ENCODE results near the gene BICRAL.
"Not testable (repeated sequence)": the region's sequence is repeated elsewhere in the genome, so short reads cannot be mapped to it uniquely, and the experiment has no call there.

The BICRAL gene

DNA sequence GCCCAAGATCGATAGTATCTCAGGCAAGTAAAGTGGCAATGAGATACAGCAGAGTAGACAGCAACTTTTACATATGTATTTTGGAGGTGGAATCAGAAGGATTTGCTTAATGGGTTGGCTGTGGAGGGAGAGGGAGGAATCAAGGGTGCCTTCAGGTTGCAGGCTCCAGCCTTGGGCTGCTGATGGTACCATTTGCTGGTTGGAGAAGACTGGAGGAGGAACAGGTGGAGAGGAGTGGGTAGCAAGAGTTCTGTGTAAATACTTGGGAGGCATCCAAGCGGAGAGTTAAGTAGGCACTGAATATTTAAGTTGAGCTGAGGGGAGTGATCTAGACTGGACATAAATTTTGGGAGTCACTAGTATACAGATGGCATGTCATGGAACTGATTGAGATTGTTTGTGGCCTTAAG lies 5.2 kb downstream of the BICRAL start:
- FAIRE-seq (no peak), DNase-seq (ENCODE audit: insufficient read length, low spot score) (no peak)

DNA sequence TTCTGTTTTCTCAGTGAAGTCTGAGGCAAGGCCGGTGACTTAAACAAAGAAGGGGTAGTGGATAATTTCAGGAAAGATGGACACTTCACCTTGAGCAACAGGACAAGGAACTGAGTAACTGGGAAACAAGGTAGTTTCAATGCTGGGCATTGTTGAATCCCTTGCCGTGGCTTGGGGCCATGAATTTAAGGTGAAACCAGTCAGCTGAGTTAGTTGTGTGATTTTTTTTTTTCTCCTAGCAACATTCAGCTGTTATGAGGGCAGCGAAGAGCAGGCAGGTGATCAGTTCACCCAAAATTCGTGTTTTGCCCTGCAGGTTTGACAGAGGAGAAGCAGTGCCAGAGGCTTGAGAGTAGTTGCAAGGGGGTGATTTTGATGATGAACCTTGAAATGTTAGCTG lies 6.8 kb downstream of the BICRAL start:
- FAIRE-seq (no peak), DNase-seq (ENCODE audit: insufficient read length, low spot score) (no peak)

- FAIRE-seq, result no peak
- DNase-seq (ENCODE audit: insufficient read length, low spot score), result no peak
Observed at GRCh38 chr6:42790549-42791181, 8.8 kb downstream of the BICRAL start.

- peak; percentile 16 for FAIRE-seq
Observed at GRCh38 chr6:42791706-42792320, 10.0 kb downstream of the BICRAL start.

GRCh38 chr6:42795651-42796050 lies 13.8 kb downstream of the BICRAL start:
- FAIRE-seq, result no peak

More at GRCh38 chr6:42791706-42792320, 10.0 kb downstream of the BICRAL start:
- no peak for DNase-seq (ENCODE audit: insufficient read length, low spot score)

DNA sequence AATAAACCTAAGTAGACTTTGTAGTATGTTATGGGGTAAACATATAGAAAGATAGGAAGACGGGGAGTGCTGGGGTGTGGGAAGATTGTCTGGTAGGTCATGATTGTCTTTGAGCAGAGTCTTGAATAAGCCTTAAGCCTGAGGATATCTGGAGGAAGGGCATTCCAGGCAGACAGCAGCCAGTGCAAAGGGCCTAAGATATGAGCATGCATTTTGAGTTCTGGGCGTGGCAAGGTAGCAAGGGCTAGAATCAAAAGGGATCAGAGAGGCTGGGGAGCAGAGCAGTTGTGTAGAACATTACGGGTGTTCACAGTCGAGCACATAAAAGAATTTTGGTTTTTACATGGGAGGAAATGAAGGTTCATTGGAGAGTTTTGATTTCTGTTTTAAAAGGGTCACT lies 14.3 kb downstream of the BICRAL start:
- DNase-seq (ENCODE audit: insufficient read length, low spot score) (no peak), FAIRE-seq (no peak)

More at GRCh38 chr6:42795651-42796050, 13.8 kb downstream of the BICRAL start:
- no peak for DNase-seq (ENCODE audit: insufficient read length, low spot score)

DNA sequence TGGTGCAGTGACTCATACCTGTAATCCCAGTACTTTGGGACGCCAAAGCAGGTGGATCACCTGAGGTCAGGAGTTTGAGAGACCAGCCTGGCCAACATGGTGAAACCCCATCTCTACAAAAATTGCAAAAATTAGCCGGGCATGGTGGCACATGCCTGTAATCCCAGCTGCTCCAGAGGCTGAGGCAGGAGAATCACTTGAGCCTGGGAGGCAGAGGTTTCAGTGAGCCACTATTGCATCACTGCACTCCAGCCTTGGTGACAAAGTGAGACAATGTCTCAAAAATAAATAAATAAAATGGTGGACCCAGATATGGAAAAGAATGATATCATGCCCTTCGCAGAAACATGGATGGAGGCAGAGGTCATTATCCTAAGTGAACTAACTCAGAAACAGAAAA lies 15.8 kb downstream of the BICRAL start:
- DNase-seq (ENCODE audit: insufficient read length, low spot score); FAIRE-seq: not testable (repeated sequence)

DNA sequence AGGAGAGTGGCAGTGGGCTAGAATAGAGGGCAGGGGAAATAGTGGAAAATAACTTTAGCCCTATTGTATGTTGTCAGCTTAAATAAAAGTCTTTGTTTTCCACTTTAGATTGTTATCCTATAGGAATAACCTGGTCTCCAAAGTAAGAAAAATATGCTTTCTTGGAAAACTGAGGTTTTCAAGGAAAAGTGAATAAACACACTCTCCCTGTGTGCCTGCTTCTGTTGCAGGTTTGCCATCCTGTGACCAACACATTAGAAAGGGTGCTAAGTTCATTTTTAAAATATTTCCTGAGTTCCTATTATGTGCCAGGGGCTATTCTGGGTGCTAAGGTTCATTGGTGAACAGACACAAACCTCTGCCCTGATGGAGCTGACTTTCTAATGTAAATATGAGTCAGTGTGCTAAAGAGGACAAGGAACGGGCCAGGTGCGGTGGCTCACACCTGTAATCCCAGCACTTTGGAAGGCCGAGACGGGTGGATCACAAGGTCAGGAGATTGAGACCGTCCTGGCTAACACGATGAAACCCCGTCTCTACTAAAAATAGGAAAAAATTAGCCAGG lies 23.5 kb downstream of the BICRAL start:
- DNase-seq (ENCODE audit: insufficient read length, low spot score), result no peak
- no peak for FAIRE-seq

DNA sequence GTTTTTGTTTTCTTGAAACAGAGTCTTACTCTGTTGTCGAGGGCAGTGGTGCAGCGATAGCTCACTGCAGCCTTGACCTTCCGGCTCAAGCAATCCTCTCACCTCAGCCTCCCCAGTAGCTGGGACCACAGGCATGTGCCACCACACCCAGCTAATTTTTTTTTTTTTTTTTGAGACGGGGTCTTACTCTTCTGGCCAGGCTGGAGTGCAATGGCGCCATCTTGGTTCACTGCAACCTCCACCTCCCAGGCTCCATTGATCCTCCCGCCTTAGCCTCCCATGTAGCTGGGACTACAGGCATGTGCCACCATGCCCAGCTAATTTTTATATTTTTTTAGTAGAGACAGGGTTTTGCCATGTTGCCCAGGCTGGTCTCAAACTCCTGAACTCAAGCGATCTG lies 24.5 kb downstream of the BICRAL start:
- not testable (repeated sequence) for FAIRE-seq; DNase-seq (ENCODE audit: insufficient read length, low spot score)

DNA sequence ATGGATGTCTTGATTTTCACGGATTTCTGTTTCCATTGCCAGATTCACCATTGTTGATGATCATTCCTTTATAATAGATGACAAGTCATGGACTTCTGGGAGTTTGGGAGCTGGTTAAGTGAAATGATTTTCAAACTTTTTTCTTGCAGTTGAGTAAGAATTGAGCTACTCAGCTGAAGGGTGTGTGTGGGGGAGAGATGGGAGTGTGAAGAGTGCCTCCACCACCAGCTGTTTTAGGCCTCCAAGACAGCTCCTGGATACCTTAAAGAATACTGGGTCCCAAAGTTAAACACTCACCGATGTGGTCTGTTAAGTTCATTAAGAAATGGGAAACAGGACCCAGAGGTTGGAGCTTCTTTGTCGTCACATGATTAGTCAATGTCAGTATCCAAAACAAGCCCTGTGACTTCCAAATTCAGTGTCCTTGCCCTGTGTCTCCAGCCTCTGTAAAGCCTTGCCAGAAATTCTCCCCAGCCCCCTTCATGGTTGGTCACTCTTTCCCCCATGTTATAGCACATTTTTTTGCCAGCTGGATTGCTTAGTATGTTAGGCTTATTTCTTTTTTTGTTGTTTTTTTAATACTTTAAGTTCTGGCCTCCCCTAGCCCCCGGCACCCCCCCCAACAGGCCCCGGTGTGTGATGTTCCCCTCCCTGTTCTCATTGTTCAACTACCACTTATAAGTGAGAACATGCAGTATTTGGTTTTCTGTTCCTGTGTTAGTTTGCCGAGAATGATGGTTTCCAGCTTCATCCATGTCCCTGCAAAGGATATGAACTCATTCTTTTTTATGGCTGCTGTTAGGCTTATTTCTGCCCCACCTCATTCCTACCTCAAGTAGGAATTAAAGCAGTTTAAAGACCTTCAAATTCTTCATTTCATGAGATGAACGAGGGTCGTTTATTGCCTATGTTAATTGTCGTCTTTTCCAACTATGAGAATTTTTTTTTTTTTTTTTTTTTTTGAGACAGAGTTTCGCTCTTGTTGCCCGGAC lies 26.9 kb downstream of the BICRAL start:
- FAIRE-seq, result no peak
- DNase-seq (ENCODE audit: insufficient read length, low spot score), result no peak

- DNase-seq (ENCODE audit: insufficient read length, low spot score) (no peak), FAIRE-seq (no peak)
Observed at GRCh38 chr6:42813074-42813645, 31.3 kb downstream of the BICRAL start.

DNA sequence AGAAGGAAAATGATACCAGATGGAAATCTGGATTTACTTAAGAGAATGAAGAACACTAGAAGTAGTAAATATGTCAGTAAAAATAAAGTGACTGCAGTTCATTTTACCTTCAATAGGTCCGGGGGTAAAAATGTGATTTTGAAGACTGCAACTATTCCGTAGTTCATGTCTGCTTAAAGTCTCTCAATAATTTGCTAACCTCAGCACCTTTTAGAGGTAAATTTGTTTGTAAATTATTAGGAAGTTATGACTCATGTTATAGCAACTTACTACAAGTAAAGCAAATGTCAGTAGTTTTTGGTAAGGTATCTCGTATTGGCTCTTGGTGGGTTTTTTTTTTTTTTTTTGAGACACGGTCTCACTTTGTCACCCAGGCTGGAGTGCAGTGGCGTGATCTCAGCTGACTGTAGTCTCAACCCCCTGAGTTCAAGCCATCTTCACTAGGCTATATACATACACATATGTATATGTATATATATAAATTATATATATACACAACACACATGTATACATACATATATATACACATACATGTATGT lies 32.1 kb downstream of the BICRAL start:
- DNase-seq (ENCODE audit: insufficient read length, low spot score), result no peak
- FAIRE-seq, result no peak

DNA sequence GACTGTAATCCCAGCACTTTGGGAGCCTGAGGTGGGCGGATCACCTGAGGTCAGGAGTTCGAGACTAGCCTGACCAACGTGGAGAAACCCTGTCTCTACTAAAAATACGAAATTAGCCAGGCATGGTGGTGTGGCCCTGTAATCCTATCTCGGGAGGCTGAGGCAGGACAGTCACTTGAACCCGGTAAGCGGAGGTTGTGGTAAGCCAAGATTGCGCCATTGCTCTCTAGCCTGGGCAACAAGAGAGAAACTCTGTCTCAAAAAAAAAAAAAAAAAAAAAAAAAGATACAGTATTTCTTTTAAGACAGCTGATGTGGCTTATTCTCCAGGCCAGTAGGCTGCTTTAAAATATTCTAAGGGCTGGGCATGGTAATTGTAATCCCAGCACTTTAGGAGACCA lies 33.9 kb downstream of the BICRAL start:
- not testable (repeated sequence) for FAIRE-seq; DNase-seq (ENCODE audit: insufficient read length, low spot score)

GRCh38 chr6:42817907-42818306 lies 36.1 kb downstream of the BICRAL start:
- no peak for DNase-seq (ENCODE audit: insufficient read length, low spot score)
- FAIRE-seq, result no peak

DNA sequence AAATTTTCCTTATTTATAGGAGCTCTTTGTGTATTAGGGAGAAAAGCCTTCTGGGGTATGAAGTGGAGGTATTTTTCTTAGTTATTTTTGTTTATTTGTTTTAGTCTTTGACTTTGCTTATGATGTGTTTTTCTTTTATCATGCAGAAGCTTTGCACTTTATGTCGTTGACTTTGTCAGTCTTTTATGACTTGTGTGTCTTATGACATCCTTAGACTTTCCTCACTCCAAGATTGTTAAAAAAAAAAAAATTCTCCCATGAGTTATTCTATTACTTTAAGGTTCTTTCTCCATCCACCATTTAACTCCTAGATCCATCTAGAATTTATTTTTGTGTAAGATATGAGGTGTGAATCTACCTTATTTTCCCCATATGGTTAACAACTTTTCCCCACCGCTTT lies 36.6 kb downstream of the BICRAL start:
- no peak for DNase-seq (ENCODE audit: insufficient read length, low spot score)

GRCh38 chr6:42818878-42819277 lies 37.0 kb downstream of the BICRAL start:
- FAIRE-seq (no peak), DNase-seq (ENCODE audit: insufficient read length, low spot score) (no peak)

More for the DNA sequence above, 36.6 kb downstream of the BICRAL start:
- FAIRE-seq, result no peak

DNA sequence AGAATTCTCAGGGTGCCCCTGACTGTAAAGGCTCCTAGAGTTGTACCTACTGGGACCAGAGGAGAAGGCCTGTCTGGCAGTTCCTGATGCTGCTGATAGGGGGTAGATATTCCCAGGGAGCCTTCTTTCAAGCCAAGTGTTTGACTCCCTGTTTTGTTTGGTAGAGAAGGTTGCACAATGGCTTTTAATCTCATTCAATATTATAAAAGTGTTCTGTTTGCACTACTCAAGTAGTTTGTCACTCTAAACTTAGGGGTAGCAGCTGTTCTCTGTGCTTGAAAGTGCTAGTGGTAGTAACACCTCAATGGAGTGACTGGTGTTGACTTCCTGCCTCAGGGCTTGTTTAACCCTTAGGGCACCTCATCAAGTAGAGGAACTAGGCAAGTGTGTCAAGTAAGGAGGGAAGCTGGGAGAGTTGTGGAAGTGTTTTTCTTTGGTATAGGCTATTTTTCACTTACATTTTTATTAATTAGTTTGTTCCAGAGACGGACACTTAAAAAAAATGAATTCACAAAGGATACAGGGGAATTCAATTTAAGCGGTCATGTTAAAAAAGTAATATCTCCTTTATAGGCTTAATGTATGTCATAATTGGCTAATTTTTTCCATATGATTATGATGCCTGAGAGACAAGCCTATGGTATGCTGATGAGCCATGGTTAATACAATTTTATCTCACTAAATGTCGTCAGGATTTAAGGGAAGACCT lies 38.1 kb downstream of the BICRAL start:
- DNase-seq (ENCODE audit: insufficient read length, low spot score) (no peak), FAIRE-seq (no peak)

DNA sequence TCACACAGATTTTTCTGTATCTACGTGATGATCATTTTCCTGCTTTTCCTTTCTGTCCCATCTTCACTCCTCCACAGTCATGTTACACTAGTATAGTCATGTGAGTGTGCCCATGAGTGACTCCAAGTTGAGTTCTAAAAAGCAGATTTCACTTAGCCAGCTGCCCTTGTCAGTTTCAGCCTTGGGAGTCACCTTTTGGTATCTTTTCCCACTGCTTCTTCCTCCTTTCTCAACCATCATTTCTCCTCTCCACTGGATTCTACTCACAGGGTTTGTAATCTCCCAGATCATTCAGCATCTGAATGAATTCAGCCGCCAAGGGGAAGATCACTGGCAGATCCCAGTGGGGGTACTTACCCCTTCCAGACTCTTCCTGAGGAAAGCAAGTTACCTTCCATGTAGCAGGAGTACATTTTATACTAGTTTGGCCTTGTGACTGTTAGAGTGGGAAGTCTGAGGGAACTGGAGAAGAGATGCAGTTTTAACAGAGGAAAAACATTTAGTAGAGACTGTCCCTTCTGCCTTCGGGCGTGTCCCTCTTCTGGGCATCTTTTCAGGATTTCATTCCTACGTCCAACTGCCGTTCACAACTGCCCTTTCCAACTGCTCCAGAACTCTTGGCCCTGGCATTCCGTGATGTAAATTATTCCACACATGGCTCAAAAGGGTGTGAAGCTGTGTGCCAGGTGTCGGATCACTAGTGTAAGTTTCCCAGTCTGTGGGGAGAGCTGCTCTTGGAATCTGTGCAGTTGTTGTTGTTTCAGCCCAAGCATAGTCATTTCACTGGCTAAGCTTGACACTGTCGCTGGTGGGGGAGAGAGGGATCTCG lies 38.9 kb downstream of the BICRAL start:
- no peak for DNase-seq (ENCODE audit: insufficient read length, low spot score)
- FAIRE-seq, result no peak

DNA sequence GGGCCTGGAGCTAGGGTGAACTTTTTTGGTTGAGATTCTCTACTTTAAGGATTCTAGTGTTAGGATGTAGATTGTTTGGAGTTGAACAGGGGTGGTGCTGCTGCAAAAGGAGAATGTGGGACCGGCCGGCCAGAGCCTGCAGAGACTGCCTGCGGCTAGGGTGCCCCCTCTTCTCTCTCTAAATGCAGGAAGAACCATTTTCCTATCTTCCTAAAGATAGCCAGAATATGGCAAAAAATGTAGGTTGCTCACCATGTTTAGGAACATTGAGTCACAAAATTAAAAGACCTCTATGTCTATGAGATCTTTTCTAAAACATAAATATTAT lies 39.5 kb downstream of the BICRAL start:
- no peak for FAIRE-seq

More for the DNA sequence above, 39.5 kb downstream of the BICRAL start:
- no peak for DNase-seq (ENCODE audit: insufficient read length, low spot score)

All from HTR-8/SVneo (cell line).